Kidney (tissue), 14 donors: ENCODE results near the gene NDUFV3. TPM values are rescaled to one million over a fixed set of nuclear protein-coding genes. Genes with fewer than 3 reads are reported as not detected.
A peak's percentile ranks its signal among the peaks of the same experiment; 100 is the strongest.

Experiments used
- DNase-seq, 5 donors: peaks; one replicate each; pipeline ENCODE4 v3.0.0-alpha.2; 2013 to 2020
- FAIRE-seq: peaks from 2 replicates; lab custom pipeline; 2012; peaks lifted over from hg19 to GRCh38; lab: Jason Lieb, UNC
- H3K27ac ChIP-seq, 2 donors: one replicate each; pipeline ENCODE4 v1.7.0; 2013; ENCODE audit warnings: low read depth in 2 of 2, low read length in 2 of 2, inconsistent platforms in 1 of 2
- H3K27me3 ChIP-seq: one replicate; pipeline ENCODE4 v1.7.1; 2013; ENCODE audit warnings: low read length, inconsistent platforms; ENCODE audit not compliant: control insufficient read depth, insufficient read depth
- H3K36me3 ChIP-seq, 3 donors: one replicate each; pipeline versions ENCODE4 v1.7.0 to v1.7.1; 2013; ENCODE audit warnings: low read length in 3 of 3, control low read depth in 1 of 3, inconsistent platforms in 1 of 3; ENCODE audit not compliant: insufficient read depth in 3 of 3, control insufficient read depth in 2 of 3
- H3K4me1 ChIP-seq, 3 donors: one replicate each; pipeline versions ENCODE4 v1.7.0 to v1.7.1; 2013; ENCODE audit warnings: low read length in 3 of 3, inconsistent platforms in 1 of 3, low read depth in 1 of 3; ENCODE audit not compliant: control insufficient read depth in 2 of 3, insufficient read depth in 2 of 3
- H3K4me3 ChIP-seq, 3 donors: one replicate each; pipeline versions ENCODE4 v1.7.0 to v1.8.1; 2013; ENCODE audit warnings: low read length in 3 of 3, control low read depth in 1 of 3, inconsistent platforms in 1 of 3
- H3K9ac ChIP-seq, 3 donors: one replicate each; pipeline versions ENCODE4 v1.7.0 to v1.7.1; 2013; ENCODE audit warnings: low read length in 3 of 3, control low read depth in 1 of 3, inconsistent platforms in 1 of 3
- H3K9me3 ChIP-seq, 3 donors: one replicate each; pipeline versions ENCODE4 v1.7.0 to v1.7.1; 2013; ENCODE audit warnings: low read length in 3 of 3, control low read depth in 1 of 3, inconsistent platforms in 1 of 3; ENCODE audit not compliant: control insufficient read depth in 2 of 3, insufficient read depth in 1 of 3
- CTCF ChIP-seq: IDR thresholded peaks from 3 replicates; pipeline ENCODE4 v1.5.1; 2012; ENCODE audit warnings: mild to moderate bottlenecking, moderate library complexity, borderline replicate concordance; ENCODE audit not compliant: insufficient read depth; ENCODE audit errors: extremely low read depth
- intact Hi-C: fragments of 100-400 bp; cut with DNase I; formaldehyde crosslinking; loops from one replicate; pipeline ENCODE4 v1.11.1; 2022
- polyA plus RNA-seq: library from polyadenylated mRNA; stranded (reverse); fragments of 350-450 nt; fragmentation: Illumina TruSeq; extraction: RNeasy Lipid Tissue Mini Kit (QIAGEN cat#74804); gene quantifications from one replicate; pipeline ENCODE4 v1.2.3, GENCODE V29; 2014; ENCODE audit warnings: low read depth, low replicate concordance; ENCODE audit not compliant: insufficient read depth
- total RNA-seq: library from RNA; stranded (reverse); fragmentation: NEBNext Ultra II Directional; extraction: Animal tissue kit (Norgen Biotek cat#: 25700); gene quantifications from one replicate; pipeline ENCODE4 v1.2.1, GENCODE V29; 2021
- donor health status: control.
- donor health status: control.
- donor health status: control.
- donor health status: control.
- donor health status: control.
- donor health status: DM: yes; HTN: yes; CAD: no.
- donor health status: Normal renal cell carcinoma (clear cell type).

Gene NDUFV3
- total and polyA plus RNA-seq, 2 donors from 2014 or later = 29.6 to 37.0 TPM

- intact Hi-C loops = no loop called here
These were observed 30.2 kb upstream of the NDUFV3 start for GRCh38 chr21:42862774-42863503.

GRCh38 chr21:42863504-42863870 lies 29.6 kb upstream of the NDUFV3 start:
- Histone ChIP-seq H3K9me3 (no peaks in the 10 kb centered on the region), H3K27me3 (no peaks in the 10 kb centered on the region), H3K4me3 (no peak overlapping the region), H3K9ac (no peak overlapping the region), H3K36me3 (peaks cover 4 to 28% (median 17%) of the 10 kb centered on the region in 3 donors), H3K27ac (no peak overlapping the region), H3K4me1 (no peaks in the 10 kb centered on the region)
- no peak for TF ChIP-seq CTCF
- no peak for DNase-seq
- intact Hi-C loops = no loop called here
- no peak for FAIRE-seq

More at GRCh38 chr21:42862774-42863503, 30.2 kb upstream of the NDUFV3 start:
- Histone ChIP-seq H3K9me3 (no peaks in the 10 kb centered on the region), H3K4me1 (no peaks in the 10 kb centered on the region), H3K27ac (no peak overlapping the region), H3K27me3 (no peaks in the 10 kb centered on the region), H3K4me3 (no peak overlapping the region), H3K9ac (no peak overlapping the region), H3K36me3 (peaks cover 4 to 32% (median 14%) of the 10 kb centered on the region in 3 donors)
- peak in 1 of 5 donors; percentile 68 for DNase-seq
- FAIRE-seq = no peak
- TF ChIP-seq CTCF = no peak

- peaks cover 4 to 35% (median 17%) of the 10 kb centered on the region in 3 donors for H3K36me3 ChIP-seq
- no peak overlapping the region for H3K9ac ChIP-seq
- intact Hi-C loops = no loop called here
- no peak overlapping the region for H3K4me3 ChIP-seq
- no peaks in the 10 kb centered on the region for H3K27me3 ChIP-seq
- no peaks in the 10 kb centered on the region for H3K4me1 ChIP-seq
- FAIRE-seq (no peak), DNase-seq (peak in 1 of 5 donors; percentile 52)
- H3K9me3 ChIP-seq = no peaks in the 10 kb centered on the region
- no peak overlapping the region for H3K27ac ChIP-seq
- TF ChIP-seq CTCF = no peak
These were observed 28.8 kb upstream of the NDUFV3 start for GRCh38 chr21:42864286-42864685.
